DMS53 treated with DMSO at 0.1 percent for 48 hours (cell line): ENCODE data around the gene DAPK1.

Source experiments
- DNase-seq: peaks from one replicate; lab custom pipeline; 2025; ENCODE audit not compliant: unreplicated experiment; lab: John Stamatoyannopoulos, UW

DAPK1 gene

DNA sequence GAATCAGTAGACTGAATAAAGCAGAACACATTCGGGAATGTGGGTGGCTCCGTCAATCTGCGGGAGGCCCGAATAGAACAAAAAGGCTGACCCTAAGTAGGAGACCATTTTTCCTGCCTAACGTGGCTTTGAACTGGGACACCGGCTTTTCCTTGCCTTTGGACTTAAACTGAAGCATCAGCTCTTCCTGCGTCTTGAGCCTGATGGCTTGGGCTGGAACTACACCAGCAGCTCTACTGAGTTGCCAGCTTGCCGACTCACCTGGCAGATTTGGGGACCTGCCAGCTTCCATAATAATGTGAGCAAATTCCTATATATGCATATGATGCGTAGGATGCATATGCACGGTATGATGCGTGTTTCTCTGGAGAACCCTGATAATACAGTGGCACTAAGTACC lies 111.3 kb downstream of the DAPK1 start:
- DNase-seq, result no peak

DNA sequence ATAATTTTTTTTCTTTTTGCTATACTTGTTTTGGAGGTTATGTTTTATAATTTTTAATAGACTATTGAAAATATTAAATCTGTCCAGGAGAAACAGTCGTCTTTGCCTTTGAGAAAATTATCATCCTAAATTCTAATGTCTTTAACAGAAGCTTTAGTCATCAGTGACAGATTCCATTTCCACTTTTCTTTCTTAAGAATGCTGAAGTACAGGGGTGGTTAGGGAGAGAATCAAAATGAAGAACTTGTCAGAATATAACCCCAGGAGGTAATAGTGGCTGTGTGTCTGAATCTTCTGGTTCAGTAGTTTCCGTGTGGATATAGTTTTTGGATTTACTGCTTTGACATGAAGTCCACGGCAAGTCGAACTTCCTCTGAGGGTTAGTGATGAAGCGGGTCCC lies 111.8 kb downstream of the DAPK1 start:
- DNase-seq, result no peak

DNA sequence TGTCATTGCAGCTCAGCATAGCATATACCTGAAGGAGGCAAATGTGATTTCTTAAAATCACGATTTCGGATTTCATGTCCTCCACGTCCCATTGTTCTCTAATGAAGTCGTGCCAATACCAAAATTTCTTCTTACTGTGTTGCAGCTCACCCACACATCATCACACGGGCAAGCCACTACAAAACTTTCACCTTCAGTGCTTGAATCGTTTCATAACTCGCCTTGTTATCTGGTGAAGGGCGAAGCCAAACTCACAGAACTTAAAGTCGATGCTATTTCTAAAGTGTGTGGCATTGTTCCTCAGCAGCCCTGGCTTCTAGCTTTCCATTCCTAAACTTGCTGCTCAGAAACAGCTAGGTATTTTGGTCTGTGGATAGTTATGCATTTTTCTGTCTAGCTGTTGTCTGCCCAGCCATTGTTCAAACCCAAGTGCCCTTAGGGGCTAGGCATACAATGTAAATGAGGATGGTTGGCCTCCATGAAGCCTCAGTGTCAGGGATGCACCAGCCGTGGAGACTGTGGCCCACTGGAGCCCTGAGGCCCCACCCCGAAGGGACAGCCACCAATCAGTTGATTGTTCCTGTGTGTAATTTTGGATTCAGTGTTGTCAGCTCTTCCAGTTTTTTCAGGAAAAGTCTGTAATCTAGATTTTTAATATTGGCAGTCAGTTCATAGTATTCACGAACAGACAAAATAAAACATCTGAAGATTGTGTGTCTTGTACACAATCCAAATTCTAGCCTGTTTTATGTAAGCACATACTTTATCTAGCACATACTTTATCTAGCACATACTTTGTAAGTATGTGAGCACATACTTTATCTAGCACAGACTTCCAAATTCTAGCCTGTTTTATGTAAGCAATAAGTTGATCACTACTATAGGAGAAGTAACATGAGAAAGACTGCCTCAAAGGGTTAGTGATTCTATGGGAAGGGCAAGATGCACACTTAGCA lies 112.8 kb downstream of the DAPK1 start:
- no peak for DNase-seq

DNA sequence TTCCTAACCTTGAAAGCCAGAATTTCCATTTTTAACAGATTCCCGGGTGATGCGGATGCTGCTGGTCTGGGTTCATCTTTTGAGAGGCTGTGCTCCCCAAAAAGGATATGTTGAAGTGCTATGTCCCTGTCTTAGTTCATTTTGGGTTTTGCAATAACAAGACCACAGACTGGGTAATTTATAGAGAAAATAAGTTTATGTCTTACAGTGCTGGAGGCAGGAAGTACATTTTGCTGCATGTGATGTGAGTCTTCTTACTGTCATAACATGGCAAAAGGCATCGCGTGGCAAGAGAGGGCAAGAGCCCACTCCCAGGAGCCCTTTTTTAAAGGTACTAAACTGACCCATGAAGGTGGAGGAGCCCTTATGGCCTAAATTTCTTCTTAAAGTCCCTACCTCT lies 114.1 kb downstream of the DAPK1 start:
- no peak for DNase-seq

DNA sequence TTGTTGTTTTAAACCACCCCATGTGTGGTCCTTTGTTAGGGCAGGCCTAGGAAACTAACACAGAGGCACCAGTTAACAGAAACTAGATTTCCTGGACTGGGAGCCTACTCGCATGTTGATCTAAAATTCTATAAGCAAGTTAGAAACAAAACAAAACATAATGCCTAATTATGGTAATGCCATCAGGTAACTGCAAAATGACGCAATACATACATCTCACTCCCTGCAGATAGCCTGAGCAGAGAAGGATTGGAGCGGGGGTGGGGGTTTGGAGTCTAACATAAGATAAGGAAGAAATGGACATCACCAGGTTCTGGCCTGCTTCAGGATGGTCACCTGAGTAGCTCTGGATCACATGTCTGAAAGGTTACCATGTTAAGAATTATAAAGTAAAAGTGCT lies 114.9 kb downstream of the DAPK1 start:
- DNase-seq, result no peak

DNA sequence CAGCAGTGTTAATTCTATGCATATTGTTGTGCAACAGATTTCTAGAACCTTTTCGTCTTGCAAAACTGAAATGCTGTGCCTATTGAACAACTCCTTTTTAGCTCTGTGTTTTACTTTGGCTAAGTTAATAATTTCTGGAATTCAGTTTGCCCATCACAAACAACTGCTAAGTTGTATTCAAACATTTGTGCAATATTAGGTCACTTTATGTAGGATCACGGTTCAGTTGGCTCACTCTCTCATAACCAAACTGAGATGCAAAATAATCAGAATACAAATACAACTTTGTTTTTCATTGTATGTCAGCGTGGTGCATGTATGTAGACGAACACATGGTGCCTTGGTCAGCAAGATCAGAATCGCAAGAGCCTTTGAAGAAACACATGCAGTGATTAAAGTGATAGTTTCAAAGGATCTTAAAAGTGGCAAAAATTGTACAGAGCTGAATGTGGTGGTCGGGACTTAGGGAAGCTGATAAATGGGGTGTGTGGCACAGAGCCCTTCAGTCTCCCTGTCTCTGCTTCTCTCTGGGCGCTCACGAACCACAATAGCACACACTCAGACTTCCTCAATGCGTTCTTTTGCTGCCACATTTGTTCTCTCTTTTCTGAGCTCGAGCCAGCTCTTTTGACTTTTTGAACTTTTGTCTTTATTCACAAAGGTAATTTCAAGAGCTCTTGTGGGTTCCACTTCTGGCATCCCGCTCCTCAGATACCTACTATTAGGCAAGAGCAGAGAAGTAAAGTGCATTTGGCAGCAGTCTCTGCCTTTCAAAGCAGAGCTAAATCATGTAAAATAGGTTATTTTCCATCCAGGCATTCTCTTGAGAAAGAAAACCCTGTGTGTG lies 115.8 kb downstream of the DAPK1 start:
- no peak for DNase-seq

DNA sequence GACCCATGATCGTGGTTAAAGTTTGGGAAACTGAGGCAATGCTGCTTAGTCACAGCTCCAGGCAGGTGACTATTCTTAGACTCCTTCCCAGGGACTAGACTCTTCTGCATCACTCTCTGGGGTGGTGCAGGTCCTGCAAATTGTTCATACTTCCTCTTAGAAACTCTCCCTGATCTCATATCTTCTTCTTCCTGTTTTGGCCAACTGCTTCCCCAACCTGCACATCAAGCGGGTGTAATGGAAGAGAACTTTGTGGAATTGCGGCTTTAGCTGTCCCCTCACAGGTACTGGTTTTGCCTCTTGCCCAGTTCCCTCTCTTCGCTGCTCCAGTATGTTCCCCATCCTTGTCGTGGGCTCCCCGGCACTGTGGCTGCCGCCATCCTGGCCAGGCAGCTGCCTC lies 116.7 kb downstream of the DAPK1 start:
- no peak for DNase-seq

DNA sequence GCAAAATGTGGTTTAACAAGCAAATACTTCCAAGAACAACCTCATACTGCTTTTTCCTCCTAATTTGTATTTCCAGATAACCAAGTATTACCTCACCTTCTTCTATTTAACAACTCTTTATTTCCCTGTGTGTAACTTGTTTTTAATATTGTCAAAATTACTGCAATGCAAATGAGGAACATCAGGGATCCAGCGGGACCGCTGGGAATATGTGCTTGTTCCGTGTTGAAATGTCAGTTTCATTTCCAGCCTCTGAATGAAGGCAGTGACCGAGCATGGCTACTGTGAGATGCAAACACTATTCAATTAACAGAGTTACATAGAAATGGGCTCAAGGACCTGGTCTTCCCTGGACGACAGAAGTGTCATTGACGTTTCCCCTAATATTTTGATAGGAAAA lies 117.5 kb downstream of the DAPK1 start:
- no peak for DNase-seq

DNA sequence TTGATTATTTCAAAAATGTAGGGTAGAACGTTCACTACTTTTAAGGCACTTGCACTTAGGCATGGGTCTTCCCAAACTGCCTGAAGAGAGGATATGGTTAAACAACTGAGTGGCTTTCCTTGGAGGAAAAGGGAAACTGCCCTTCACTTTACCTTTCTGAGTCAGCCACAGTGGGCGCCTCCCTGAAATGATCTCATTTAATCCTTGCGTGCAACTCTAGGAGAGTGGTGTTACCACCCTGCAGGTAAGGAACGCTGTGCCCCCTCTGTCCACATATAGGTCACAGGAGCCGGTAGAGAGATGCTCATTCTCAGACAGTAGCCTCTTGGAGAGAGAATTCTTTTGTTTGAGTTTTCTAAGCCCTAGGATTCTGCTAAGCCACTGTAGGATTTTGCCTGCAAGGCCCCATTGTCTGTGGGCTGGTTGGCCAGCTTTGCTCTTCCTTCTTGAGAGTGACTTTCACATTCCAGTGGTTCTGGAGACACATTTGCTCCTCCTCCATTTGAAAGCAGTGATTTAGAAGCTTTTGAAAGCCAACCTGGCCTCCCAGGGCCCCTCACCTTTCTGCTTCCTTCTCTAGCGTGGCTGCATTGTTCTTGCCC lies 118.0 kb downstream of the DAPK1 start:
- DNase-seq, result no peak

DNA sequence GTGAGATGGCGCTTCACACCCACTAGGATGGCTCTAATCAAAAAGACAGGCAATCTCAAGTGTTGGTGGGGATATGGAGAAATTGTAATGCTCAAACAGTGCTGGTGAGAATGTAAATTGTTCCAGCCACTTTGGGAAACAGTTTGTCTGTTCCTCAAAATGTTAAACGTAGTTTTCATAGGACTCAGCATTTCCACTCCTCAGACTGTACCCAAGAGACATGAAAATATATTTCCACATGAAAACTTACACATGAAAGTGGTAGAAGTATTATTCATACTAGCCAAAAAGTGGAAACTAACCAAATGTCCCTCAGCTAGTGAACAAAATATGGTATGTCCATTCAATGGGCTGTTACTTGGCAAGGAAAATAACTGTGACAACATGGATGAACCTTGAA lies 120.6 kb downstream of the DAPK1 start:
- DNase-seq, result no peak

DNA sequence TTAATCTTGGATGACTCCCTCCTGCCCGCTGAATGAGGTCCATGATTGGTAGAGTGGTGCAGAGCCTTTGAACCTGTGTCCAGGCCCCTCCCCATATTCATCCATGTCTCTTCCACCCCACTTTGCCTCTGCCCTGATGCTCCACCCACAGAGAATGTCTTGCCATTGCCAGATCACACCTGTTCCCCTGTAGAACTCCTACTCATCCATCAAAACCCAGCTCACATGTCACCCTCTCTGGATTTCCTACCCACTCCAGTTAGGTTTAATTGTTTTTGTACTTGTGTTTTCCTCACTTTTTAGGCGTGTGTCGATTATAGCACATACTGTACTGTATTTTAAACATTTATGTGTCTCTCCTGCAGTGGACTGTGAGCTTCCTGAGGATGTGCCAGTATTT lies 121.3 kb downstream of the DAPK1 start:
- DNase-seq, result no peak

DNA sequence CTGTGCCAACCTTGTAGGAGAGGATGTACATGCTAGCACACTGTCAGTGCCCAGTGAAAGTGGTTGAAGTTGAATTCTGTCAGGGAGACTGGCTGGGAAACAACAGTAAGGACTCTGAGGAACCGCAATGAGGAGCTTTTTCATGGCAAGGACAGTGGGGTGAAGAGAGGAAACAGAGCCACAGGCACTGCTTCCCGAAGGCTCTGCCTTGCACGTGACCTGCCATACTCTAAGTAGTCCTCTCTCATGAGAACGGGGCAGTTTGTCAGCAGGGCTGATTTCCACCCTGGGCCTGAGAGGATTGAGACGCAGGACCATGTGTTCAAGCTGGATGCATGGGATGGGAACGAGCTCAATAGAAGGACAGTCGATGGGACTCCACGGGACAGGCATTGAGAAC lies 121.7 kb downstream of the DAPK1 start:
- DNase-seq, result no peak

DNA sequence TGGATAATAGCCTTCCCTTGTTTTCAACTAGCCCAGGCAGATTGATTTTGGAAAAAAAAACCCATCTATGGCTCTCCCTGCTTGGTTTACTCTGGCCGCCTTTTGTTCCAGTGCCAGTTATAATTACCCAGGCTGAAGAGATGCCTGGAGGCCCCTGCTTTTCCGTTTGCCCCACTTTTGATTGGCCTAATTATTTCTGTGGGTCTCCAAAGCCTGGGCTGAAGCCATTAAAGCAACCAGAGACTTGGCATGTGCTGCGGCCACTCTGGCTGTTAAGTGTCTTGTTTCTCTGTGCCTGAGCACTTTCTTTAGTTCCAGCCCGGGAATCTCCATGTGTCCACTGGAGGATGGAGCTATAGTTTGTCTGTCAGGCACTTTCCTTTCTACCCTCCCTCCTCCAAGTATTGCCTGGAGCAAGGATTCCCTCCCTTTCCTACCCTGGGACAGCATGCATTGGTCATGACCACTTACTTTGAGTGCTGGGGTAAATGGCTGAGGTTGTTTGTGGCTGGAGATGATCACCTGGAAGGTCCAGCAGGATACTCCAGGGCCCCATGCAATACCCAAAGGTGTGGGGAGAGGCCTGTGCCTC lies 123.2 kb downstream of the DAPK1 start:
- no peak for DNase-seq

DNA sequence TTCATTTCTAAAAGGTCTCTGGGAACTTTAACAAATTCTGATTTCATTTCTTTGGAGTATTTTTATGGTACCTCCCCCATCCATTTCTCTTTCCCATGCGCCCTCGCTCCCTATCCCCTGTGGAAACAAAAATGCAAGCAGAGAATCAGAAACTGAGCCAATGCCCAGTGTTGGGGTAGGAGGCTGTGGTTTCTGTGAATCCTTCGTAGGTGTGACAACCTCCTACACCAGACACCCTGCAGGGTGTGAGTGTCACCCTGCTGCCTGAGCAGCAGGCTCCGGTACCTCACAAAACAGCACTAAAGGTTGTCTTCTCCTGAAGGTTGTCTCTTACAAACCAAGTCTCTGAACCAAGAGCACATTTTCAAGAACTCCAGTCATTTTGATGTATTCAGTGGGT lies 124.4 kb downstream of the DAPK1 start:
- no peak for DNase-seq

DNA sequence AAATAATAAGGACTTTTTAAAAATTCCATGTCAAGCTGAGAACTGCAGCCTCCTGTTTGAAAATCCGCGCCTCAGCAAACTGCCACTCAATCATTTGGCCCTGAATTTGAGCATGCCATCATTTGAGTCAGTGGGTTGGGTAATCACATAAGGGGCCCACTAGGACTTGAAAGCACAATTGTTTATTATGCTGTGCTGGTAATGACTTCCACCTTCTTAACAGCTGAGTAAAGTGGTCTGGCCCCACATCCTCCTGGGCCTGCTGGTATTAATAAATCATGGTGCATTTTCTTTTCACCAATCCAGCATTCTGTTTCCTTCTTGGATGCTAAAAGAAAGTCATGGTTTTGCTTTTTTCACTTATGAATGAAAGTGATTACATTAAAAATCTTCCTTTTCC lies 125.3 kb downstream of the DAPK1 start:
- no peak for DNase-seq

DNA sequence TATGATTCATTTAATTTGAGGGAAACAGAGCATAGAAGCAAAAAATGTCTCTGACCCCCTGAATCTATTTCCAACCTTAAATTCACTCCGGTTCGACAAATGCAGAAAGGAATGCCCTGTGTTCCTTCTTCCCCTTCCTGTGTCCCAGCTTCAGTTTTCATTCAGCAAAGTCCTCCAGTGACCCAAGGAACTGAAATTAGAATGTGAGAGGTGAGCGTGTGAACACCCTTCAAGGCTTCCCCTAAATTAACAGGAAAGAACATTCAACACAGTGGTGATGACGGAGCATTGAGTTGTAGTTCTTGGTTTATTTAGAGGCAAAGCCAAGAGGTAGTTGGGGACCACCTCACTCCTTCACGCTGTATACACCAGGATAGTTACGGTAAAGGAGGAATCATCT lies 130.7 kb downstream of the DAPK1 start:
- no peak for DNase-seq

DNA sequence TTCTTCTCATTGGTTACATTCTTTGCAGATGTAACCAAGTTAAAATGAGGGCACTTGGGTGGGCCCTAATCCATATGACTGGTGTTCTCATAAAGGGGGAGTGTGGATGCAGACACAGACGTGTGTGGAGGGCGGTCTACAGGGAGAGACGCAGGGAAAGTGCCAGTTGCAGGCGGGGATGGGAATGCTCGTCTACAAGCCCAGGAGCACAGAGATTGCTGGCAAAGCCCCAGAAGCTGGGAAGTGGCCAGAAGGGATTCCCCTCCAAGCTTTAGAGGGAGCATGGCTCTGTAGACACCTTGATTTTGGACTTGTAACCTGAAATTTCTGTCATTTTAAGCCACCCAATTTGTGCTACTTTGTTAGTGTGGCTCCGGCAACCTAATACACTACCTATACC lies 131.4 kb downstream of the DAPK1 start:
- no peak for DNase-seq

DNA sequence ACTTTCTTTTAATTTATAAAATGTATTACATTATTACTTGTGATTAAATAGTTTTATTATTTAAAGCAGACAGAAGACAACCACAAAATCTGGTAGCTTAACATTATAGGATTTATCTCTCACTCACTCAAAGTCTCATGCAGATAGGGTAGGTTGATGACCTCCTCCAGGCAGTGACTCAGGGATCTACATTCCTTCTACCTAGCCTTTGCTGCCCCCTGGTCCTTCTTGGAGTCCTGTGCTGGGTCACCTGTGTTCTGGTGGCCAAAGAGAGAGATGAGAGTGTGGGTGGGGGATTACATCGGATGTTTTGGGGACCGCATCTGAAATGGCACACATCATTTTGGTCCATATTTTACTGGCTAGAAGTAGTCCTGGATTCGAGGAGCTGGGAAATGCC lies 132.6 kb downstream of the DAPK1 start:
- DNase-seq, result no peak

DNA sequence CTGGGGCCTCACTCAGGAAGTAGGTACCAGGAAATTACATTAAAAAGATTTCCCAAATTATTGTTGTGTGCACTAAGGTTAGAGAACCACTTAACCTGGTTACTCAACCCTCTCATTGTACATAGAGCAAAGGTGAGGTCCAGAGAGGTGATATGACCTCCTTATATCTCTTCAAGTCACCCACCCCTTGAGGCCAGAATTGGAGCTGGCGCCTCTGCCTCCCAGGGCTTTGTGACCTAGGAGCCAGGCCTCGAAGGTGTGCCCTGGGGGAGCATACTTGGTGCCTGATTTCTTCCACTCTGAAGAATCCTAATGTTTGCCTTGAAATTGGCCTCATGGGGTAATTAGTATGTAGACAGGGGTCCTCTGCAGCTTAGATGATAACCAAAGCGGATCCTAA lies 133.2 kb downstream of the DAPK1 start:
- DNase-seq, result no peak

DNA sequence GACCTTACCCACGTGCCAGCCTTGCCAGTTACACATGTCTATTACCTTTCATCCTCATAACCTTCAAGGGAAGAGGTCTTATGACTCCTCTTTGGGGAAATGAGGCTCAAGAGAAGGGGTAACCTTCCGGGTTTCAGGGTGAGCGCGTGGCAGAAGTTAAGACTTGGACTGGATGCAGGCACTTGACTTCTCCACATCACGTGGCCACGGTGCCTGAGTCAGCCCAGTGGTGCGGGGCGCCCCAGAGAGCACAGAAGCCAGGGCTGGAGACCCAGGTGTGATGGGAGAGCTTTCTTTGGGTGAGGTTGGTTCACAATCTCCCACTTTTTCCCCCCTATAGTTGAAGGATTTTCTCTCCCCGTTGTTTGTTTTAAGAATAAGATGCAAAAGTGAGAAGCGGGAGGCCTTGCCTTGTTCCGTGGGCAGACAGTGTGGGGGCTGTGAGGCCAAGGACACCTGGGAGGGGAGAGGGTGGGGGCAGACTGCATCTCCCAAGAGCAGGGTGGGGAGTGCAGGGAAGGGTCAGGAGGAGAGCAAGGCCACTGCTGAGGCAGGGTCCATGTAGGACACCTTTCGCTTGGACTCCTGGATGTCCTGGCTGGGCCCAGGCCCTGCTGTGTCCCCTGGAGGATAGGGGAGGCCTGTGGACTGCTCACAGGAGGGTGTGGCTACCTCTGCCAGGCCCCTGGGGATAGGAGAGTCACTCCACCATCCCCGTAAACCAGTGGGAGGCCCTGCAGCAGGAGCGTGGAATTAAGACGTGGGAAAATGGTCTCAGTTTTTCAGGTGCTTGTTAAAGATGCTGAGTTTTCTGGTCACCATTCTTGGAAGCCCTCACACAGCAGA lies 138.2 kb downstream of the DAPK1 start:
- DNase-seq, result no peak

DNA sequence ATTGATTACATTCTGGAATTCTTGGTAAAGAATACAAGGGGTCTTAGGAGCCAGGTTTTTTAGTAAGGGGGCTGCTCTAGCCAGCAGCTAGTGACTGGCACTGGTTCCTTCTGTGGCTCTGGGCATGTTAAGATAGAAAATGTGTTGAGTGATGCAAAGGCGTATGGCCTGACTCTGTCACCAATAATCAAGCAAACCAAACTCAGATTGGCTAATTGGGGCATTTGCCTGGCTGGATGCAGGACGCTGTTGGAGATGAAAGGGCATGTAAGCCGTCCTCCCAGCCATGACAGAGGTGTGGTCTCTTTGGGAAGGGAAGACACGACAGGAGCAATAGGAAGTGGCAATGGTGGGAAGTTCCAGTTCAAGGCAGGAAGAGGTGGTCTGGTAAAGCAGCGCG lies 140.6 kb downstream of the DAPK1 start:
- no peak for DNase-seq
